ENCODE results near the gene FBLN7.

GRCh38 chr2:112140899-112141625 is 2.9 kb downstream of the FBLN7 start:
- TF ChIP-seq CTCF (IDR thresholded peaks at IDR 0.05) (no peak), POLR2A (IDR thresholded peaks at IDR 0.05) (no peak)

Data from lower leg skin (tissue), 3 donors.